GM12892 (cell line): Measurements from ENCODE around the gene IGFLR1.

Source experiments
- POLR2A ChIP-seq: IDR thresholded peaks from 2 replicates; pipeline ENCODE4 v1.6.1; 2011; ENCODE audit warnings: low read depth, low read length, control low read depth
- POLR2AphosphoS5 ChIP-seq: IDR thresholded peaks from 2 replicates; pipeline ENCODE4 v1.6.1; 2011; ENCODE audit warnings: low read depth, low read length, control low read depth
- TAF1 ChIP-seq: IDR thresholded peaks from 2 replicates; pipeline ENCODE4 v1.6.1; 2011; ENCODE audit warnings: low read depth, mild to moderate bottlenecking, control low read depth, low read length, borderline replicate concordance

DNA sequence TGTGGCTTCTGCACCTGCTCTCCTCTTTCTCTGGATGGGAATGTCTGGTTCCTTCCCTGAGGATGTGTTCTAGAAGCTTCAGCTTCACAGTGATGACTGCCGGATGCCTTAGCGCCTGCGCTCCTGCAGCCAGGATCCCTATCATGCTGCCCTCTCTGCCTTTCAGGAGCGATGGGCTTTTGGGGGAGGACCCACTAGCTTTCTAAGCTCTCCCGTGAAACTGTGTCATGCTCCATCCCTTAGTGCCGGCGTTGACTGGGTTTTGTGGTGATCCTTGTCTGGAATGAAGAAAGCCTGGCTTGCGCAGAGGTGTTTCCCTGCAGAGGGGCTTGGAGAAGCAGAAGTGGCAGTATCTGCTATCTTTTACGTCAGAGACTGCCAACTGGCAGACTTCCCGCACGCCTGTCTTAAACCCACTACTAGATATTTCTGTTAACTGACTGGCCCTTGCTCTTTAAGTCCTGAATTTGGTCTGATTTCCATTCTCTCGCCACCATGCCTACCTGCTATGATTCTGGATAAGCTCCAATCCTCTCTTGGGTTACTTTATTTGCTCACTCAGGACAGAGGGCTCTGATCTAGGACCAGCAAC lies 28.3 kb downstream of the IGFLR1 start:
- no peak for TF ChIP-seq POLR2A
- no peak for TF ChIP-seq POLR2AphosphoS5
- no peak for TF ChIP-seq TAF1
